ENCODE measurements around the gene TMEM256. TPM values are rescaled to one million over a fixed set of nuclear protein-coding genes. Genes with fewer than 3 reads are reported as not detected.

TMEM256 gene
- total and polyA plus RNA-seq, 2 of the 8 experiments (the other 6 are each of a cell fraction or from before 2014, with no cell fraction given), result 97.0 to 350 TPM

GRCh38 chr17:7407485-7408251 is 3.8 kb upstream of the TMEM256 start, which contains the start of gene NLGN2:
Gene NLGN2 (plus strand): TSS chr17:7407845. CDS start chr17:7408256, 411 bp downstream.
- CTCF ChIA-PET (ENCODE audit: partially characterized antibody), result interaction anchor here (1.1 to 2.9 kb wide), 5 partner anchors 13 to 83 kb away, joined by 3 to 15 read pairs (median 4); partner anchors contain the start of gene SPEM1
- Histone ChIP-seq H2BK5ac (ENCODE audit: low read depth, low read length) (no peak within 1 kb of the TSS), H3K9ac (replicated peaks in 1 of 4; ENCODE audit: extremely low read depth in 1 of 4, low read depth in 3 of 4, low read length in 3 of 4) (peak within 1 kb of the TSS in 1 of 4 experiments; percentile 14; a peak in 1 of 7 replicates), H2BK12ac (ENCODE audit: low read depth, low read length) (peak within 1 kb of the TSS; percentile 84; the same call in 1 of the 2 replicates), H3K4ac (replicated peaks; ENCODE audit: insufficient read length, low read depth, low read length) (no peak within 1 kb of the TSS), H3K27me3 (replicated peaks in 1 of 4; ENCODE audit: control insufficient read depth in 3 of 4, extremely low read depth in 1 of 4, insufficient read depth in 3 of 4, low read length in 3 of 4) (no peaks in the 10 kb centered on the region; a peak in 1 of 7 replicates), H4K91ac (replicated peaks; ENCODE audit: insufficient read length, low read length) (peak within 1 kb of the TSS; percentile 71), H3K9me3 (ENCODE audit: insufficient read depth in 2 of 2, low read depth in 1 of 2, low read length in 1 of 2) (no peaks in the 10 kb centered on the region), H4K5ac (ENCODE audit: insufficient read length, low read depth, low read length) (no peak within 1 kb of the TSS), H3K27ac (ENCODE audit: low read depth, low read length) (no peak within 1 kb of the TSS), H3K23ac (ENCODE audit: insufficient read length) (no peak within 1 kb of the TSS), H2BK120ac (replicated peaks; ENCODE audit: low read depth, low read length) (no peak within 1 kb of the TSS), H3K4me2 (ENCODE audit: insufficient read depth in 1 of 2, low read depth in 2 of 2, low read length in 2 of 2) (peak within 1 kb of the TSS; percentile 43 to 90), H3K4me3 (ENCODE audit: extremely low read depth in 1 of 4, insufficient read depth in 2 of 4, low read depth in 3 of 4, low read length in 4 of 4) (peak within 1 kb of the TSS; percentile 1 to 44 (median 22); a peak in 5 of 8 replicates), H3K14ac (ENCODE audit: insufficient read length) (no peak within 1 kb of the TSS), H4K8ac (ENCODE audit: extremely low read depth, insufficient read depth, low read length) (no peak within 1 kb of the TSS; the same call in 1 of the 2 replicates), H3K79me2 (ENCODE audit: control insufficient read depth in 1 of 2, insufficient read depth in 2 of 2, low read length in 2 of 2) (peaks cover 0 to 8% of the 10 kb centered on the region in 2 experiments; a peak in 1 of 4 replicates), H3K23me2 (ENCODE audit: low read depth, low read length) (peaks cover 17% of the 10 kb centered on the region; the same call in 1 of the 2 replicates), H2BK20ac (ENCODE audit: low read length) (0 out of 2 replicates have a peak within 1 kb of the TSS, but pooled peaks have one; percentile 32), H4K20me1 (replicated peaks in 1 of 2; ENCODE audit: control insufficient read depth in 1 of 2, insufficient read depth in 2 of 2, low read length in 2 of 2) (peaks cover 0 to 23% of the 10 kb centered on the region in 2 experiments), H3K79me1 (ENCODE audit: low read depth, low read length) (peaks cover 4% of the 10 kb centered on the region; the same call in 1 of the 2 replicates), H3K36me3 (ENCODE audit: control insufficient read depth in 2 of 4, insufficient read depth in 4 of 4, low read length in 3 of 4) (peaks cover 2 to 22% (median 17%) of the 10 kb centered on the region in 4 experiments; a peak in 5 of 8 replicates), H2AK5ac (ENCODE audit: low read depth, low read length) (peak within 1 kb of the TSS; percentile 53; the same call in 1 of the 2 replicates), H2BK15ac (ENCODE audit: low read length) (0 out of 2 replicates have a peak within 1 kb of the TSS, but pooled peaks have one; percentile 88), H2AFZ (ENCODE audit: low read length) (no peak within 1 kb of the TSS), H3K18ac (ENCODE audit: extremely low read depth, low read length) (peak within 1 kb of the TSS; percentile 78), H3K56ac (replicated peaks; ENCODE audit: insufficient read length, low read depth, low read length) (peak within 1 kb of the TSS; percentile 56), H3K4me1 (replicated peaks in 1 of 4; ENCODE audit: control insufficient read depth in 3 of 4, insufficient read depth in 4 of 4, low read length in 3 of 4) (peaks cover 0 to 19% (median 13%) of the 10 kb centered on the region in 4 experiments; a peak in 5 of 7 replicates)
- POLR2A ChIA-PET (ENCODE audit: partially characterized antibody), result interaction anchor here (0.6 to 8.2 kb wide), 13 partner anchors 9 to 95 kb away, joined by 3 to 66 read pairs (median 4); partner anchors contain the start of genes ACAP1, FGF11, TMEM102 and TNK1
- 48% methylated on average over 3 of the region's 12 CpGs; no CpG with 5 or more reads in 1 of the 2 experiments for WGBS, 2 experiments (ENCODE audit: extremely low coverage in 1 of 2, insufficient coverage in 1 of 2, insufficient read length in 1 of 2, insufficient replicate concordance in 2 of 2, low coverage in 1 of 2, low lambda C conversion rate in 2 of 2, missing lambda C conversion rate in 1 of 2)
- no peak for TF ChIP-seq MAFK (IDR thresholded peaks at IDR 0.05; ENCODE audit: low read depth, low read length)
- TF ChIP-seq KDM1A (IDR thresholded peaks at IDR 0.05; ENCODE audit: borderline replicate concordance, low read length), result no peak
- no peak for TF ChIP-seq ASH2L (IDR thresholded peaks at IDR 0.05; ENCODE audit: low read length)
- no peak for FAIRE-seq
- no peak for DNase-seq (ENCODE audit: low read depth in 1 of 2, low spot score in 2 of 2)

Measured in H1 (cell line).